HEK293T (cell line): ENCODE results near the gene C9orf152.
"Not testable (repeated sequence)": the region's sequence is repeated elsewhere in the genome, so short reads cannot be mapped to it uniquely, and the experiment has no call there.

Experiments
- CTCF ChIA-PET: fragments of 350-600 bp; formaldehyde crosslinking; extraction: SDS; loops from one replicate; lab custom pipeline; 2021; ENCODE audit warnings: antibody characterized with exemption, inconsistent platforms; lab: Yijun Ruan, JAX
- POLR2A ChIA-PET: fragments of 350-600 bp; formaldehyde crosslinking; extraction: SDS; loops from one replicate; lab custom pipeline; 2020; ENCODE audit warnings: antibody characterized with exemption, inconsistent platforms; lab: Yijun Ruan, JAX
- DNase-seq: peaks from one replicate; pipeline ENCODE4 v3.0.0; 2012; ENCODE audit warnings: mixed read lengths; ENCODE audit errors: extremely low spot score
- ARNT ChIP-seq: fragments of 450-650 bp; IDR thresholded peaks from 2 replicates; pipeline ENCODE4 v1.6.1; 2017; ENCODE audit warnings: mild to moderate bottlenecking
- BHLHE40 ChIP-seq: fragments of 450-650 bp; IDR thresholded peaks from 2 replicates; pipeline ENCODE4 v1.6.1; 2016; ENCODE audit warnings: mild to moderate bottlenecking, moderate library complexity, borderline replicate concordance
- CTBP1 ChIP-seq: fragments of 450-650 bp; IDR thresholded peaks from 2 replicates; pipeline ENCODE4 v1.6.1; 2016; ENCODE audit warnings: borderline replicate concordance
- ELF4 ChIP-seq: fragments of 450-650 bp; IDR thresholded peaks from 2 replicates; pipeline ENCODE4 v1.6.1; 2017; ENCODE audit warnings: antibody characterized with exemption
- FOXA1 ChIP-seq: fragments of 450-650 bp; IDR thresholded peaks from 2 replicates; pipeline ENCODE4 v1.6.1; 2016; ENCODE audit warnings: mild to moderate bottlenecking
- FOXK2 ChIP-seq: fragments of 450-650 bp; IDR thresholded peaks from 2 replicates; pipeline ENCODE4 v1.6.1; 2016; ENCODE audit warnings: mild to moderate bottlenecking
- FOXM1 ChIP-seq: fragments of 450-650 bp; IDR thresholded peaks from 2 replicates; pipeline ENCODE4 v1.6.1; 2017; ENCODE audit warnings: mild to moderate bottlenecking, borderline replicate concordance
- HDGF ChIP-seq: fragments of 450-650 bp; IDR thresholded peaks from 2 replicates; pipeline ENCODE4 v1.6.1; 2017; ENCODE audit warnings: antibody characterized with exemption, borderline replicate concordance
- L3MBTL2 ChIP-seq: fragments of 450-650 bp; conservative IDR thresholded peaks from 2 replicates; pipeline ENCODE4 v1.6.1; 2016; ENCODE audit warnings: mild to moderate bottlenecking
- LEF1 ChIP-seq: fragments of 450-650 bp; IDR thresholded peaks from 2 replicates; pipeline ENCODE4 v1.6.1; 2017; ENCODE audit warnings: mild to moderate bottlenecking, borderline replicate concordance
- NFRKB ChIP-seq: fragments of 450-650 bp; IDR thresholded peaks from 2 replicates; pipeline ENCODE4 v1.6.1; 2016; ENCODE audit warnings: mild to moderate bottlenecking, moderate library complexity
- PKNOX1 ChIP-seq: fragments of 450-650 bp; IDR thresholded peaks from 2 replicates; pipeline ENCODE4 v1.6.1; 2016
- SP1 ChIP-seq: fragments of 450-650 bp; IDR thresholded peaks from 2 replicates; pipeline ENCODE4 v1.6.1; 2017
- SUZ12 ChIP-seq: fragments of 450-650 bp; IDR thresholded peaks from 2 replicates; pipeline ENCODE4 v1.6.1; 2016; ENCODE audit warnings: mild to moderate bottlenecking
- TARDBP ChIP-seq: fragments of 450-650 bp; IDR thresholded peaks from 2 replicates; pipeline ENCODE4 v1.6.1; 2016
- ZNF384 ChIP-seq: fragments of 450-650 bp; IDR thresholded peaks from 2 replicates; pipeline ENCODE4 v1.6.1; 2016

Gene C9orf152

GRCh38 chr9:110254500-110254899 is 46.5 kb upstream of the C9orf152 start:
- ChIA-PET CTCF (no interaction called here), POLR2A (no interaction called here)
- DNase-seq: no peak
- no peak for TF ChIP-seq FOXK2
- TF ChIP-seq ELF4: no peak
- TF ChIP-seq NFRKB: no peak
- TF ChIP-seq SUZ12: no peak
- no peak for TF ChIP-seq L3MBTL2
- no peak for TF ChIP-seq SP1
- no peak for TF ChIP-seq BHLHE40

GRCh38 chr9:110252509-110253139 is 44.7 kb upstream of the C9orf152 start:
- ChIA-PET CTCF (no interaction called here), POLR2A (no interaction called here)
- TF ChIP-seq ELF4 (no peak), ZNF384 (peak; percentile 54; the same call in 1 of the 2 replicates)
- DNase-seq: no peak

GRCh38 chr9:110251770-110252169 is 43.8 kb upstream of the C9orf152 start:
- DNase-seq, CTCF ChIA-PET, POLR2A ChIA-PET: not testable (repeated sequence)

- no peak for TF ChIP-seq NFRKB
- no peak for TF ChIP-seq ARNT
- TF ChIP-seq SP1: no peak
- no peak for TF ChIP-seq SUZ12
- no peak for TF ChIP-seq CTBP1
- ChIA-PET POLR2A (no interaction called here), CTCF (no interaction called here)
- no peak for DNase-seq
Measured at GRCh38 chr9:110251212-110251611, 43.3 kb upstream of the C9orf152 start.

- TF ChIP-seq NFRKB (no peak), ARNT (no peak), PKNOX1 (no peak), SUZ12 (no peak), ELF4 (no peak), CTBP1 (no peak), FOXK2 (no peak), BHLHE40 (no peak), HDGF (no peak), FOXM1 (no peak), SP1 (no peak), ZNF384 (no peak)
- DNase-seq: no peak
- ChIA-PET POLR2A (no interaction called here), CTCF (no interaction called here)
Measured at GRCh38 chr9:110249603-110250002, 41.6 kb upstream of the C9orf152 start.

- ChIA-PET POLR2A (interaction anchor here (1.6 kb wide), 1 partner anchor 8 kb away, joined by 4 read pairs; the partner anchor contains the start of gene TXN), CTCF (no interaction called here)
- no peak for TF ChIP-seq ZNF384
- TF ChIP-seq ELF4: no peak
- no peak for TF ChIP-seq FOXM1
- no peak for TF ChIP-seq SP1
- TF ChIP-seq SUZ12: no peak
- no peak for TF ChIP-seq BHLHE40
- TF ChIP-seq ARNT: no peak
- TF ChIP-seq PKNOX1: no peak
- no peak for TF ChIP-seq CTBP1
- TF ChIP-seq NFRKB: no peak
- no peak for TF ChIP-seq FOXA1
- no peak for TF ChIP-seq HDGF
- TF ChIP-seq L3MBTL2: no peak
- TF ChIP-seq FOXK2: no peak
- no peak for TF ChIP-seq TARDBP
- TF ChIP-seq LEF1: no peak
- DNase-seq: no peak
Measured at GRCh38 chr9:110248361-110248760, 40.4 kb upstream of the C9orf152 start.

GRCh38 chr9:110246214-110246613 is 38.3 kb upstream of the C9orf152 start:
- ChIA-PET POLR2A (interaction anchor here (0.6 kb wide), 1 partner anchor 10 kb away, joined by 3 read pairs; the partner anchor contains the start of gene TXN), CTCF (no interaction called here)
- DNase-seq: no peak
- no peak for TF ChIP-seq L3MBTL2
- no peak for TF ChIP-seq PKNOX1
- TF ChIP-seq LEF1: no peak
- no peak for TF ChIP-seq SUZ12
- TF ChIP-seq HDGF: no peak
